Kidney (tissue), 14 donors: ENCODE measurements around the gene PDE6D. TPM values are rescaled to one million over a fixed set of nuclear protein-coding genes. Genes with fewer than 3 reads are reported as not detected.

Experiments
- DNase-seq, 5 donors: peaks; one replicate each; pipeline ENCODE4 v3.0.0-alpha.2; 2013 to 2020
- FAIRE-seq: peaks from 2 replicates; lab custom pipeline; 2012; peaks lifted over from hg19 to GRCh38; lab: Jason Lieb, UNC
- H3K27ac ChIP-seq, 2 donors: one replicate each; pipeline ENCODE4 v1.7.0; 2013; ENCODE audit warnings: low read depth in 2 of 2, low read length in 2 of 2, inconsistent platforms in 1 of 2
- H3K27me3 ChIP-seq: one replicate; pipeline ENCODE4 v1.7.1; 2013; ENCODE audit warnings: low read length, inconsistent platforms; ENCODE audit not compliant: control insufficient read depth, insufficient read depth
- H3K36me3 ChIP-seq, 3 donors: one replicate each; pipeline versions ENCODE4 v1.7.0 to v1.7.1; 2013; ENCODE audit warnings: low read length in 3 of 3, control low read depth in 1 of 3, inconsistent platforms in 1 of 3; ENCODE audit not compliant: insufficient read depth in 3 of 3, control insufficient read depth in 2 of 3
- H3K4me1 ChIP-seq, 3 donors: one replicate each; pipeline versions ENCODE4 v1.7.0 to v1.7.1; 2013; ENCODE audit warnings: low read length in 3 of 3, inconsistent platforms in 1 of 3, low read depth in 1 of 3; ENCODE audit not compliant: control insufficient read depth in 2 of 3, insufficient read depth in 2 of 3
- H3K4me3 ChIP-seq, 3 donors: one replicate each; pipeline versions ENCODE4 v1.7.0 to v1.8.1; 2013; ENCODE audit warnings: low read length in 3 of 3, control low read depth in 1 of 3, inconsistent platforms in 1 of 3
- H3K9ac ChIP-seq, 3 donors: one replicate each; pipeline versions ENCODE4 v1.7.0 to v1.7.1; 2013; ENCODE audit warnings: low read length in 3 of 3, control low read depth in 1 of 3, inconsistent platforms in 1 of 3
- H3K9me3 ChIP-seq, 3 donors: one replicate each; pipeline versions ENCODE4 v1.7.0 to v1.7.1; 2013; ENCODE audit warnings: low read length in 3 of 3, control low read depth in 1 of 3, inconsistent platforms in 1 of 3; ENCODE audit not compliant: control insufficient read depth in 2 of 3, insufficient read depth in 1 of 3
- CTCF ChIP-seq: IDR thresholded peaks from 3 replicates; pipeline ENCODE4 v1.5.1; 2012; ENCODE audit warnings: mild to moderate bottlenecking, moderate library complexity, borderline replicate concordance; ENCODE audit not compliant: insufficient read depth; ENCODE audit errors: extremely low read depth
- intact Hi-C: fragments of 100-400 bp; cut with DNase I; formaldehyde crosslinking; loops from one replicate; pipeline ENCODE4 v1.11.1; 2022
- polyA plus RNA-seq: library from polyadenylated mRNA; stranded (reverse); fragments of 350-450 nt; fragmentation: Illumina TruSeq; extraction: RNeasy Lipid Tissue Mini Kit (QIAGEN cat#74804); gene quantifications from one replicate; pipeline ENCODE4 v1.2.3, GENCODE V29; 2014; ENCODE audit warnings: low read depth, low replicate concordance; ENCODE audit not compliant: insufficient read depth
- total RNA-seq: library from RNA; stranded (reverse); fragmentation: NEBNext Ultra II Directional; extraction: Animal tissue kit (Norgen Biotek cat#: 25700); gene quantifications from one replicate; pipeline ENCODE4 v1.2.1, GENCODE V29; 2021
- donor health status: control.
- donor health status: control.
- donor health status: control.
- donor health status: control.
- donor health status: control.
- donor health status: DM: yes; HTN: yes; CAD: no.
- donor health status: Normal renal cell carcinoma (clear cell type).

PDE6D gene
- total and polyA plus RNA-seq, 2 donors from 2014 or later, result 21.7 to 28.2 TPM

- H3K9ac ChIP-seq, result peak overlapping the region; percentile 15 to 99 (median 94)
- intact Hi-C loops, result no loop called here
- no peak for TF ChIP-seq CTCF
- peaks cover 8 to 9% (median 8%) of the 10 kb centered on the region in 3 donors for H3K36me3 ChIP-seq
- H3K27ac ChIP-seq, result peak overlapping the region; percentile 99 to 100
- peaks cover 5 to 22% (median 19%) of the 10 kb centered on the region in 3 donors for H3K4me1 ChIP-seq
- peak in 4 of 5 donors; percentile 33 to 90 (median 76) for DNase-seq
- no peaks in the 10 kb centered on the region for H3K27me3 ChIP-seq
- no peak for FAIRE-seq
- peak overlapping the region; percentile 51 to 83 (median 70) for H3K4me3 ChIP-seq
- H3K9me3 ChIP-seq, result no peaks in the 10 kb centered on the region
Observed at GRCh38 chr2:231708773-231709635, 72.1 kb downstream of the PDE6D start.

- DNase-seq (peak; percentile 100), FAIRE-seq (peak; percentile 46)
- Histone ChIP-seq H3K9me3 (no peaks in the 10 kb centered on the region), H3K27me3 (no peaks in the 10 kb centered on the region), H3K9ac (peak within 1 kb of the TSS; percentile 40 to 99 (median 99)), H3K4me3 (peak within 1 kb of the TSS; percentile 70 to 98 (median 85)), H3K36me3 (peaks cover 5 to 9% (median 8%) of the 10 kb centered on the region in 3 donors), H3K27ac (peak within 1 kb of the TSS; percentile 99 to 100), H3K4me1 (peaks cover 5 to 19% (median 13%) of the 10 kb centered on the region in 3 donors)
- TF ChIP-seq CTCF, result peak; percentile 6
- intact Hi-C loops, result no loop called here
Observed at GRCh38 chr2:231707927-231708772, 72.9 kb downstream of the PDE6D start, which contains the start of gene PTMA. PTMA (plus strand) TSS chr2:231708525; CDS start chr2:231708707, 182 bp downstream.

GRCh38 chr2:231707625-231707926 is 73.5 kb downstream of the PDE6D start:
- no peak for TF ChIP-seq CTCF
- FAIRE-seq, result no peak
- intact Hi-C loops, result no loop called here
- peaks cover 5 to 19% (median 13%) of the 10 kb centered on the region in 3 donors for H3K4me1 ChIP-seq
- peak overlapping the region; percentile 99 to 100 for H3K27ac ChIP-seq
- H3K9me3 ChIP-seq, result no peaks in the 10 kb centered on the region
- H3K4me3 ChIP-seq, result peak overlapping the region; percentile 67 to 98 (median 85)
- peak overlapping the region; percentile 40 to 99 (median 63) for H3K9ac ChIP-seq
- DNase-seq, result no peak
- H3K36me3 ChIP-seq, result peaks cover 5 to 8% (median 8%) of the 10 kb centered on the region in 3 donors
- H3K27me3 ChIP-seq, result no peaks in the 10 kb centered on the region
